ENCODE results near the gene ARFRP1. TPM values are rescaled to one million over a fixed set of nuclear protein-coding genes. Genes with fewer than 3 reads are reported as not detected.

The ARFRP1 gene
- total and polyA plus RNA-seq, 4 donors, result 29.8 to 56.0 (median 47.4) TPM

DNA sequence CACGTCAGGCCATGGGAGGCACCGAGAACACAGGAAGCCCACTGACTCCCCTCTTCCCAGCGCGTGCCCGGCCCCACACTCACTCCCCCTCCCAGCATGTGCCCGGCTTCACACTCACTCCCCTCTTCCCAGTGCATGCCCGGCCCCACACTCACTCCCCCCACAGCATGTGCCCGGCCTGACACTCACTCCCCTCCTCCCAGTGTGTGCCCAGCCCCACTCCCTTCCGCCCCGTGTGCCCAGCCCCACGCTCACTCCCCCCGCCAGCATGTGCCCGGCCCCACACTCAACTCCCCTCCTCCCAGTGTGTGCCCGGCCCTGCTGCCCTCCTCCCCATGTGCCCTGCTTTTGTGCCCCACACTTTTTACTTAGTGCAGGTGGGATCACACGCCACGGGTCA lies 39.9 kb downstream of the ARFRP1 start:
- H3K9me3 ChIP-seq (ENCODE audit: control insufficient read depth in 4 of 4, insufficient read depth in 3 of 4, low read length in 3 of 4), result no peaks in the 10 kb centered on the region
- no peak overlapping the region for H3K9ac ChIP-seq (ENCODE audit: insufficient read depth in 1 of 2, low read length in 2 of 2)
- ATAC-seq (ENCODE audit: insufficient read depth, low FRiP score) (no peak), DNase-seq (no peak)
- peaks cover 0 to 56% (median 18%) of the 10 kb centered on the region in 4 donors for H3K36me3 ChIP-seq (ENCODE audit: control insufficient read depth in 4 of 4, insufficient read depth in 4 of 4, low read length in 4 of 4)
- no peak overlapping the region for H3K27ac ChIP-seq (ENCODE audit: low read depth in 1 of 2, low read length in 1 of 2)
- TF ChIP-seq, protein P1, sequence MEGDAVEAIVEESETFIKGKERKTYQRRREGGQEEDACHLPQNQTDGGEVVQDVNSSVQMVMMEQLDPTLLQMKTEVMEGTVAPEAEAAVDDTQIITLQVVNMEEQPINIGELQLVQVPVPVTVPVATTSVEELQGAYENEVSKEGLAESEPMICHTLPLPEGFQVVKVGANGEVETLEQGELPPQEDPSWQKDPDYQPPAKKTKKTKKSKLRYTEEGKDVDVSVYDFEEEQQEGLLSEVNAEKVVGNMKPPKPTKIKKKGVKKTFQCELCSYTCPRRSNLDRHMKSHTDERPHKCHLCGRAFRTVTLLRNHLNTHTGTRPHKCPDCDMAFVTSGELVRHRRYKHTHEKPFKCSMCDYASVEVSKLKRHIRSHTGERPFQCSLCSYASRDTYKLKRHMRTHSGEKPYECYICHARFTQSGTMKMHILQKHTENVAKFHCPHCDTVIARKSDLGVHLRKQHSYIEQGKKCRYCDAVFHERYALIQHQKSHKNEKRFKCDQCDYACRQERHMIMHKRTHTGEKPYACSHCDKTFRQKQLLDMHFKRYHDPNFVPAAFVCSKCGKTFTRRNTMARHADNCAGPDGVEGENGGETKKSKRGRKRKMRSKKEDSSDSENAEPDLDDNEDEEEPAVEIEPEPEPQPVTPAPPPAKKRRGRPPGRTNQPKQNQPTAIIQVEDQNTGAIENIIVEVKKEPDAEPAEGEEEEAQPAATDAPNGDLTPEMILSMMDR (IDR thresholded peaks at IDR 0.05; ENCODE audit: control extremely low read depth, extremely low read depth), result no peak
- 92 to 96% methylated on average over 16 of the region's 16 CpGs for WGBS, 2 donors
- H3K27me3 ChIP-seq (ENCODE audit: control insufficient read depth in 3 of 3, insufficient read depth in 3 of 3, low read length in 2 of 3), result no peaks in the 10 kb centered on the region
- no peak overlapping the region for H3K4me3 ChIP-seq
- no peaks in the 10 kb centered on the region for H3K4me1 ChIP-seq (ENCODE audit: control insufficient read depth in 5 of 5, insufficient read depth in 5 of 5, low read length in 5 of 5)

DNA sequence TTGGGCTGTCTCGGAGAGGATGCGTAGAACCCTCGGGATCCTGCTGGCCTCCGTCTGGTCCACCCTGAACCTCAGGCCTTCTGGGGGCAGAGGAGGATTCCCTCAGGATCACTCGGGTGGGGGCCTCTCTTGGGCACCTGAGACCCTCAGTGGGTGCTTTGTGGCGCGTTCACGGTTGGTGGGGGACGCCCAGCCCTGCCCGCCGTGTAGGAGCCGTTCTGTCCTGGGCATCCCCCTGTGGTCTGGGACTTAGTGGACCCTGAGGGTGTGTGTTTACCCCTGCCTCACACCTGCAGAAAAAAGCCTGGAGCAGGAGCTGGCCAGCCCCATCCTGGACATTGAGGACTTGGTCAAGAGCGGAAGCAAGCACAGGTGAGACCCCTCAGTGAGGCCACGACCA lies 42.1 kb downstream of the ARFRP1 start:
- no peaks in the 10 kb centered on the region for H3K4me1 ChIP-seq (ENCODE audit: control insufficient read depth in 5 of 5, insufficient read depth in 5 of 5, low read length in 5 of 5)
- H3K9ac ChIP-seq (ENCODE audit: insufficient read depth in 1 of 2, low read length in 2 of 2), result no peak overlapping the region
- no peak overlapping the region for H3K4me3 ChIP-seq
- no peak for DNase-seq
- peaks cover 0 to 69% (median 23%) of the 10 kb centered on the region in 4 donors for H3K36me3 ChIP-seq (ENCODE audit: control insufficient read depth in 4 of 4, insufficient read depth in 4 of 4, low read length in 4 of 4)
- TF ChIP-seq, protein P1 (IDR thresholded peaks at IDR 0.05; ENCODE audit: control extremely low read depth, extremely low read depth), result no peak
- H3K9me3 ChIP-seq (ENCODE audit: control insufficient read depth in 4 of 4, insufficient read depth in 3 of 4, low read length in 3 of 4), result no peaks in the 10 kb centered on the region
- H3K27me3 ChIP-seq (ENCODE audit: control insufficient read depth in 3 of 3, insufficient read depth in 3 of 3, low read length in 2 of 3), result no peaks in the 10 kb centered on the region
- H3K27ac ChIP-seq (ENCODE audit: low read depth in 1 of 2, low read length in 1 of 2), result no peak overlapping the region
- 82 to 94% methylated on average over 14 of the region's 14 CpGs for WGBS, 2 donors
- ATAC-seq (ENCODE audit: insufficient read depth, low FRiP score), result no peak

DNA sequence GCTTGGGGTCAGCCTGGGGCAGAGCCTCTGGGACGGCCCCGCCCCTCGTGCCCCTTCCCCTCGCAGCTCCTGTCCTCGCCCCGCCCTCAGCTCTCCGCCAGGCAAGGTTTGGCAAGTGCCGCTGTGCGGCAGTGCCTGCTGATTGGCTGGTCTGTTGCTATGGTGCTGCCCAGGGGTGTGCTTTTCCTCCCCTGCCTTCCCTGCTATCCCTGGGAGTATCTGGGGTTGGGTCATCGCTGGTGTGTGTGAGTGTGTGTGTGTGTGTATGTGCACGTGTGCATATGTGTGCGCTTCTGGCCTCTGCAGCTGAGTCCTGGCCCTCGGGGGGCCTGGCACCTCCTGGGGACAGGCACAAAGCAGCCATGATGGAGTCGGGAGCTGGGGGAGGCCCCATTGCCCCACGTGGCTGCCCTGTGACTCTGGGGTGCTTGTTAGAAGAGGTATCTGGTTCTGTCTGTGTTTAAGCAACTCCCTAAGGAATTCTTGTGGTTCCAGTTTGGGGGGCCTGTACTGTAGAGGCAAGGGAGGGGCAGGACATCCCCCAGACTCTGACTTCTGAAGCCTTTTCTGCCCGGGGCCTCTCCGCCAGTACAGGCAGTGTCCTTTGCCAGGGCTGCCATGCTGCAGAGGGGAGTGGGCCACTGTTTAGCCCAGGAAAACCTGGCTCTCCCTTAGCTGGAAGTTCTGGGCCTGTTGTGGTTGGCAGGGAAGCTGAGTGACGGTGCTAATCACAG lies 42.7 kb downstream of the ARFRP1 start:
- H3K4me1 ChIP-seq (ENCODE audit: control insufficient read depth in 5 of 5, insufficient read depth in 5 of 5, low read length in 5 of 5), result no peaks in the 10 kb centered on the region
- H3K4me3 ChIP-seq, result no peak overlapping the region
- ATAC-seq (ENCODE audit: insufficient read depth, low FRiP score) (no peak), DNase-seq (no peak)
- no peak overlapping the region for H3K9ac ChIP-seq (ENCODE audit: insufficient read depth in 1 of 2, low read length in 2 of 2)
- H3K27me3 ChIP-seq (ENCODE audit: control insufficient read depth in 3 of 3, insufficient read depth in 3 of 3, low read length in 2 of 3), result no peaks in the 10 kb centered on the region
- no peak overlapping the region for H3K27ac ChIP-seq (ENCODE audit: low read depth in 1 of 2, low read length in 1 of 2)
- H3K36me3 ChIP-seq (ENCODE audit: control insufficient read depth in 4 of 4, insufficient read depth in 4 of 4, low read length in 4 of 4), result peaks cover 0 to 68% (median 23%) of the 10 kb centered on the region in 4 donors
- 82 to 85% methylated on average over 15 to 18 of the region's 18 CpGs for WGBS, 2 donors
- H3K9me3 ChIP-seq (ENCODE audit: control insufficient read depth in 4 of 4, insufficient read depth in 3 of 4, low read length in 3 of 4), result no peaks in the 10 kb centered on the region
- TF ChIP-seq, protein P1 (IDR thresholded peaks at IDR 0.05; ENCODE audit: control extremely low read depth, extremely low read depth), result no peak

Measured in lung (tissue), 12 donors.